Daoy (cell line): ENCODE results near the gene RPS16. TPM values are rescaled to one million over a fixed set of nuclear protein-coding genes. Genes with fewer than 3 reads are reported as not detected.

ENCODE experiments used
- DNase-seq: peaks from one replicate; pipeline ENCODE4 v3.0.0-alpha.2; 2015; ENCODE audit warnings: low read depth
- total RNA-seq: library from RNA; depleted of rRNA; stranded (reverse); fragments of >200 nt; shearing (Covaris generic); gene quantifications from 2 replicates; pipeline ENCODE4 v1.2.3, GENCODE V29; 2014

Gene RPS16
- total RNA-seq, 1 experiment from 2014 or later, result 71.8 TPM

DNA sequence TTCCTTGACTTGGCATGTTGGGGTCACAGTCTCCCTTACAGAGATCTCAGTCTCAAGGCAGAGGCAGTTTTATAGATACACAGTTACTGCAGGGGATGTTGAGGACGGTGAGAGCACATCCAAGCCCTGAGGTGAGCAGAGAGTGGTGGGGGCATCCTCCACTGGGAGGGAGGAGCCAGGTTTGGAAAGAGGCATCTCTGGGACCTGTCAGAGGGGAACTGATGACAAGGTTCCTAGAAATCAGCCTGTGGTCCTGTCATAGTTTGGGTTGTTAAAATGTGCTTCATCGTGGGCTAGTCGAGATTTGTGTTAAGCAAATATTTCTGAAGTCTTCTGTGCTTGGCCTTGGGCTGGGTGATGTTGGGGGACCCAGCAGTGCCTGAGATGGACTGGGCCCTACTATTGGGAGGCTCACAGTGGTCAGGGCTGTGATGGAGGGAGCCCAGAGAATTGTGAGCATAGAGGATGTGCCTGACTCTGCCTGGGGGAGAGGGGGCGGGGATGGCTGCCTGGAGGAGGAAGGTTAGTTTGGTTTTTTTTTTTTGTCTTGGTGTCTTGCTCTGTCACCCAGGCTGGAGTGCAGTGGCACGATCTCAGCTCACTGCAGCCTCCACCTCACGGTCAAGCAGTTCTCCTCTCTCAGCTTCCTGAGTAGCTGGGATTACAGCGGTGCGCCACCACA lies 13.5 kb upstream of the RPS16 start:
- no peak for DNase-seq

DNA sequence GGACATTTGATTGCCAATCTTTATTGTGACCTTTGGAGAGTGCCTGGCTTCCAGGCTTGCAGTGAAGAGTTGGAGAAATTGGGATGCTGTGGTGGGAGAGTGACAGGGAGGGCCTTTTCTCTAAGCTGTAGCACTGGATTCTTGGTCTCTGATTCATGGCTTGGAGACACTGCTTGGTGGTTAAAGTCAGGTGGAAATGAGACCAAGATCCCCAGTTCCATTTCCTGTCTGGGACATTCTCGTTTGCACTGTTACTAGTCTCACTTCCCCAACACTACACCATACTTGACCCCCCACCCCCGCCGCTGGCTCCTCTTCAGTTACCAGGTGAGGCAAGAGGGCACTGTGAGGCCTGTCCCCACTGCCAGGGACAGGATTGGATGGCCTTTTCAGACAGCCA lies 12.5 kb upstream of the RPS16 start:
- DNase-seq, result peak; percentile 58

DNA sequence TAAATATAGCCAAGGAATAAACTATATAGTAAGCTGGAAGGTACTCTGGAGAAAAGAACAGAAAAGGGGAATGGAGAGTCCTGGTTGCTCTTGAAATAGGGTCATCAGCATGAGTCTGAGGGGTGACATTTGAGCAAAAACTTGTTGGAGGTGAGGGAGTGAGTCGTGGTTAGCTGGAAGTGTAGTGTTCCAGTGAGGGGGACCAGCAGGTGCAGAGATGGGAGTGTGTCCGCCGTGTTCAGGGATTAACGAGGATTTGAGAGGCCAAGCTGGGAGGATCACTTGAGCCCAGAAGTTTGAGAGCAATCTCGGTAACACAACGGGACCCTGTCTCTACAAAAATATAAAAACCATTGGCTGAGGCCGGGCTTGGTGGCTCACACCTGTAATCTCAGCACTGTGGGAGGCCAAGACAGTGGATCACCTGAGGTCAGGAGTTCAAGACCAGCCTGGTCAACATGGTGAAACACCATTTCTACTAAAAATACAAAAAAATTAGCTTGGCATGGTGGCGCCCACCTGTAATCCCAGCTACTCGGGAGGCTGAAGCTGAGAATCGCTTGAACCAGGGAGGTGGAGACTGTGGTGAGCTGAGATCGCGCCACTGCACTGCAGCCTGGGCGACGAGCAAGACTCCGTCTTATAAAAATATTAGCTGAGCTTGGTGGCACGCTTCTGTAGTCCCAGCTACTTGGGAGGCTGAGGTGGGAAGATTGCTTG lies 10.8 kb upstream of the RPS16 start:
- no peak for DNase-seq

DNA sequence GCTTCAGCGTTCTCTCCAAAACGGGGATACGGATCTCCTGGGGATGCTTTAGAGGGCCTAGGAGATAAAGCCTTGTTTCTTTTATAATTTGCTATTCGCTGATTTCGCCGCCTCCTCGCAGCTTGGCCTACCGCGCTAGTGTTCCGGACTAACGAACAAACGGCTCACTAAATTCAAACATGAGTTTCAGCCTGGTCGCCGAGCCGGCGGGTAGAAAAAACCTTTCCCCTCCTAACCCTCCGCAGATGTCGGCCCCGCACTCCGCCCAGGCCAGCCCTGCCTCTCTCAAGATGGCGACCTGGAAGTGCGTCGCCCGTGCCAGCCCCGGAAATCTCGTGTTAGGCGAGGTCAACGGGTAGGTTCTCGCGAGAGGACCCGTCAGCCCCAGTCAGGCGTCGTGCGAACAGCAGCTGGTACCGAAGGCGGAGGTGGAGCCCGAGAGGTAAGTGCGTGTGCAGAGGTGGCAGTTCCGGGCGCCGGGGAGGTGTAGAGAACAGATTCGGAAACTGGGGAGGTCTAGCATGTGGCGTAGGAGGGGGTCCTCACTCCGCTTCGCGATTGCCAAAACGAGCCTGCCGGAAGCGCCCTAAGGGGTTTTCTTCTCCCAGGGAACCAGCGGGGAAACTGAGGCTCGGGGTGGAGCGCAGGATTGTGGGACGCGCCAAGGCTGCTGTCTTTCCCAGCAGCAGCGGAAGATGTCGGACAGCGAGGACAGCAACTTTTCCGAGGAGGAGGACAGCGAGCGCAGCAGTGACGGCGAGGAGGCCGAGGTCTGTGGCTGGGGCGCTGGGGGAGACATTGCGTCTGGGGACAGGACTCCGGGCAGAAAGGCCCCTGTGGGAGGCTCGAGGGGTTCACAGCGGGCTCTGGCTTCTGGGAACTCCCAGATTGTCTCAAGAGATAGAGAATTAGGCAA lies 9.7 kb upstream of the RPS16 start, which contains the start of gene SUPT5H:
SUPT5H (plus strand) TSS at position 387 of the 916 bp plus-strand sequence; CDS start at position 696, 309 bp downstream.
- DNase-seq, result peak; percentile 99

DNA sequence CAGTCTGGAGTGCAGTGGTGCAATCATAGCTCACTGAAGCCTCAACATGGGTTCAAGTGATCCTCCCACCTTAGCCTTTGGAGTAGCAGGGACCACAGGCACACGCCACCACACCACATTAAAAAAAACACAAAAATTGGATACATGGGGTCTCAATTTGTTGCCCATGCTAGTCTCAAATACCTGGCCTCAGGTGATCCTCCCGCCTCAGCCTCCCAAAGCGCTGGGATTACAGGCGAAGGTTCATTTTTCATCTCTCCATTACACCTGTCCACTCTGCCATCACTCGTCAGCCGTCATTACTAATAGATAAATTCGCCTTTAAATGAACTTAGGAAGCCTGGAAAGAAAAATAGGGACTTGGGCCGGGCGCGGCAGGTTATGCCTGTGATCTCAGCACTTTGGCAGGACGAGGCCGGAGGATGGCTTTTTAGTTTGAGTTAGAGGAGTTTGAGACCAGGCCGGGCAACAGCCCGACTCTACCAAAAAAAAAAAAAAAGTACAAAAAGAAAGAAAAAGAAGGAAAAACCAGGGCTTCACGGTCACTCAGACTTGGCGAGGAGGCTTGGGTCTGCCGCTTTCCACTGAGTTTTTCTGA lies 8.9 kb upstream of the RPS16 start:
- DNase-seq, result peak; percentile 19

DNA sequence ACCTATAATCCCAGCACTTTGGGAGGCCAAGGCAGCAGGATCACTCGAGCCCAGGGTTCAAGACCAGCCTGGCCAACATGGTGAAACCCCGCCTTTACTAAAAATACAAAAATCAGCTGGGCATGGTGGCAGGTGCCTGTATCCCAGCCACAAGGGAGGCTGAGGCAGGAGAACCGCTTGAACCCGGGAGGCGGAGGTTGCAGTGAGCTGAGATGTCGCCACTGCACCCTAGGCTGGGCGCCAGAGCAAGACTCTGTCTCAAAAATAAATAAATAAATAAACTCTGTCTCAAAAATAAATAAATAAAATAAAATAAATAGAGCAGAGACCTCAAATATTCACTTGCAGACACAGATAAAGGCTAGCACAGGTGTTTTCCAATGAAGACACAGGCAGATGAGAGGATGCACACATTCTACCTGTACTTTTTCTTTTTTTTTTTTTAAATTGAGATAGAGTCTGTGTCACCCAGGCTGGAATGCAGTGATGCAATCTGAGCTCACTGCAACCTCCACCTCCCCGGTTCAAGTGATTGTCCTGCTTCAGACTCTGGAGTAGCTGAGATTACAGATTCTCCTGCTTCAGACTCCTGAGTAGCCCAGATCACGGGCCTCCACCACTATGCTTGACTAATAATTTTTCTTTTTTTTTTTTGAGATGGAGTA lies 2.7 kb upstream of the RPS16 start:
- peak; percentile 69 for DNase-seq

DNA sequence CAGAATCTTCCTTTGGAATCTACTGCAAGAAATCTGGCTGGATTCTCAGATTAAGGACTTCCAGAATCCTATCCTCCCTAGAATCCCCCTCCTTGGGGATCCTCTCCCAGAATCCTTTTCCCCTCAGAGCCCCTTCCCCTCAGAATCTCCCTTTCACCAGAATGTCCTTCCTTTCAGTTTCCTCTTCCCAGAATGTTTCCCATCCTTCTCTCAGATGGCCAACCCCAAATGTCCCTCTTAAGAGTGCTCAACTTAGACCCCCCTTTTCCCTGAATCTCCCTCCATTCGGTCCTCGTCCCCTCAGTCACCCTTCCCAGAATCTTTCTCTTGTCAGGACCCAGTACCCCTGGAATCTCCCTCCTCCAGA lies 584 bp upstream of the RPS16 start:
- DNase-seq, result no peak

DNA sequence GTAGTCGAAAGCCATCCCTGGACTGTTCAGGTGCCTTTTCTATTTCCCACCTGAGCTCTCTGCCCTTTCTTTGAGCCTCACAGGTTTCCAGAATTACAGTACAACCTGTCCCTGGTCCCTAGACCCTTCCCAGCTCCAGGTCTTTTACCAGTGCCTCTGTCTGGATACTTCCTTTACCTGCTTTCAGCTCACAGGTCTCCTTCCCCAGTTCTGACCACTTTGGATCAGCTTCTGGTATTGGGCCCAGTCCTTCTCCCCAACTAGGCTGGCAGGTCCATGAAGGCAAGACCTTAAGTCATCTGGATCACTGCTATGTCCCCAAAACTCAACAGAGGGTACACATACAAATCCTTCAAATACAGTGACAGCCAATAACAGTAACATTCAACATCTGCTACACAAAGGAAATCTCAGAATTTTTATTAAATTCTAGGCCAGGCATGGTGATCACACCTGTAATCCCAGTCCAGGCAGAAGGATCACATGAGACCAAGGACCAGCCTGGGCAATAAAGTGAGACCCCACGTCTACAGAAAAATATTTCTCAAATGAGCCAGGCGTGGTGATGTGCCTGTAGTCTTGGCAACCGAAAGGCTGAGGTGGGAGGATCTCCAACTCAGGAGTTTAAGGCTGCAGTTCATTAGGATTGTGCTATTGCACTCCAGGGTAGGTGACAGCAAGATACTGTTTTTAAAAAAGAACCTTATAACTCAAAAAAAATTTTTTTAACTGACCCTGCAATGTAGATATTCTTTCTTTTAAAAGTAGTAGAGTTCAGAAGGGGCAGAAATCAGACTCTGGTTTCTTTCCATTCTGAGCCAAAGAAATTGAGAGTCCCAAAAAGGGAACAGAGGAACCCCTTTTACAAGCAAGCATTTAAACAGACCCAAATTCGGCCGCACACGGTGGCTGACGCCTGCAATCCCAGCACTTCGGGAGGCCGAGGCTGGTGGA lies 1.3 kb downstream of the RPS16 start:
- DNase-seq, result no peak

DNA sequence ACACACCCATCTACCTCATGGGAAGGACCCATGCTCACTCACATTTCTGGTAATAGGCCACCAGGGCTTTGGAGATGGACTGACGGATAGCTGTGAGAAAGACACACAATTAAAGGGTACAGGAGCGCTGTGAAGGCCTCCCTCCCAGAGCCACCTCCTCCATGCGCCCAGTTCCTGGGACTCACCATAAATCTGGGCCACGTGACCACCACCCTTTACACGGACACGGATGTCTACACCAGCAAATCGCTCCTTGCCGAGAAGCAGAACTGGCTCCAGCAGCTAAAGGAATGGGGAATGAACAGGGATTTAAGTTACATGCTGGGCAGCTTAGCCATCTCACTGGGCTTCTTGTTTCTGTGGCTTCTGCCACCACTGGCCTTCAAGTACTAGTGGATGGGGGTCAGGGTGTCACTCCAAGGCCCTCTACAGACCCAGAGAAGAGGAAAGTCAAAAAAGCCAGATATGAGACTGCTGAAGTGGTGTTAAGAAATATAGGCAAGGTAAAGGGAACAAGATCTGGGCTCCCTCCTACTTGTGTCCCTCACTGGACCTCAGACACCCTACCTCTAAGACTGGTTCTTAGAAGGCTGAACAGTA lies 2.2 kb downstream of the RPS16 start:
- DNase-seq, result no peak

DNA sequence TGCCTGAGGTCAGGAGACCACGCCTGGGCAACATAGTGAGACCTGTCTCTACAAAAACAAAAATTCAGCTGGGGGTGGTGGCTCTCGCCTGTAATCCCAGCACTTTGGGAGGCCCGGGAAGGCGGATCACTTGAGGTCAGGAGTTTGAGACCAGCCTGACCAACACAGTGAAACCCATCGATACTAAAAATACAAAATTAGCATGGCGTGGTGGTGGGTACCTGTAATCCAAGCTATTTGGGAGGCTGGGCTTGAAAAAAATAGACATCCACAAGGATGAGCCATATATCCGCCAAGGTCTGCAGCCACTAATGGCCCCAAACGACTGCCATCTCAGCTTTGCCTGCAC lies 3.1 kb downstream of the RPS16 start:
- DNase-seq, result no peak

DNA sequence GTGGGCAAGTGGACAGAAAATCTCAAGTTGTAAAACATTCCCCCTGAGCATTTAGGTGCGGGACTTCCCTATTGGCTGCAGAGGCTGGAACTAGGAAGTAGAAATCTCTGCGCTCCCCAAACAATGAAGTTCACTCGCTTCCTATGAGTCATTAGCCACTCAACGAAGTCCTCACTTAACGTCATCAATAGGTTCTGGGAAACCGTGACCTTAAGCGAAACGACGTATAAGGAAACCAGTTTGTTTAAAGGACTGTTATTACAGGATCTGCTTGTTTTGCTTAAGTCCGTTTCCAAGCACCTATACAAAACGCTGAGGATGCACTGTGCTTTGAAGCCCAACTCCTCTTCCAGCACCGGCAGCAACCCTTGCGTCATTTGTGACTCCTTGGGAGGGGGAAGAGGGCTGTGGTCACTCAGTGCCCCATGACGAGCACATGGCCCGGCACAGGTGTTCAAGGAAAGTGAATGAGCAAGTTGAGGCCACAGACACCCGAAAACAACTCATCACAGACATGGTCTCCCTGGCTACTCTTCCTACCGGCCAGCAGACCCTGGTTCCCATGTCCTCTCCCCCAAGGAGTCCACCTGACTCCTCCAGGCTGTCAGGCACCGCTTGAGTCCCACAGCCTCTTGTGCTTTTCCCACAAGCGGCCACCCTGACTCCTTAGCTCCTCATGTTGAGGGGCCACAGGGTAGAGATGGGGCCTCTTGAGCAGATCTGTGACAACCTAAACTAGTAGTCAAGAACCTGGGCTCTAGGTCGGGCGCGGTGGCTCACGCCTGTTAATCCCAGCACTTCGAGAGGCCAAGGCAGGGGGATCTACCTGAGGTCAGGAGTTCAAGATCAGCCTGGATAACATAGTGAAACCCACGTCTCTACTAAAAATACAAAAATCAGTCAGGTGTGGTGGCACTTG lies 4.8 kb downstream of the RPS16 start:
- DNase-seq, result peak; percentile 85

DNA sequence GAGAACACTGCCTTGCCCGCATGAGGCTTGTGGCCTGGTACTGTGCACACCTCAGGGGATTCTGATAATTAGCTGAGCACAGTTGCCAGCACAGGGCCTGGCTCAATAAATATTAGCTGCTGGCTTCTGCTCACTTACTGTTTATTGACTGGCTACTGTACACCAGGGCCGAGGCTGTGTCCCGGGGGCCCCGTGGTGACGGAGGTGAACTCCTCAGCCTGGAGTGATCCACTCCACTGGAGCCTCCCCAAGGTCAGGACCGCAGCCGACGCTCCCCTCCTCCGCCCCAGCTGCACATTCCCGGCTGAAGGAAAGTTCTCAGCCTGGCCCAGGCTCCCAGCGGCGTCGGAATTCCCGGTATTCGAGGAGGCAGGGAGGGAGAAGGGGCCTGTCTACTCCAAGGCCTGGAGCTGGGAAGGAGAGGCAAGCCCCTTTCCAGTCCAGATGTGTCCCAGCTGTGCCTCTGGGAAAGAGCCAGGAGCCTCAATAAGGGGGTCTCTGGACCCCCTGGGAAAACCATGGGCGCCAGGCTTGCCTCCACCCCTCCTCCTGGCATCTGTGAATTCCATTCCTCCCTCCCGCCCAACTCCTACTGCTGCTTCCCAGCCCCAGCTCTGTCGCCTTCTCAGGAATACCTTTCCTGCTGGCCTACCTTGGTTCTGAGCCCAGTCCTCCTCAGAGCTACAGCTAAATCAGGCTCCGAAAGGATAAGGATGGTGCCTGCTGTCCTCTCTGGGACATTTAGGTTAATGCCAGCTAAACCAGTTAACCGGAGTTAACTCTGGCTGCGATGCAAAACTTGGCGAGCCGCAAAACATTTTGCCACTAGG lies 7.3 kb downstream of the RPS16 start:
- DNase-seq, result peak; percentile 59

DNA sequence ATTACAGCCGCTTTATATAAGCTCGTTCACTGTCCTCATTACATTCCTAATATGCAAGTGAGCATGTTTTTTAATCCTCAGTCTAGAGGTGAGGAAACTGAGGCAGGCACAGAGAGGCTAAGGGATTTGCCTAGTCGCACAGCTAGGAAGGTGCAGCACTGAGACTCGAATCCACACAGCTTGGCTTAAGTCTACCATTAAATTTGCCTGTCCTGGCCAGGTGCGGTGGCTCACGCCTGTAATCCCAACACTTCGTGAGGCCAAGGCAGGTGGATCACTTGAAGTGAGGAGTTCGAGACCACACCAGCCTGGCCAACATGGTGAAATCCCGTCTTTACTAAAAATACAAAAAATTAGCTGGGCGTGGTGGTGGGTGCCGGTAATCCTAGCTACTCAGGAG lies 8.0 kb downstream of the RPS16 start:
- DNase-seq, result no peak

DNA sequence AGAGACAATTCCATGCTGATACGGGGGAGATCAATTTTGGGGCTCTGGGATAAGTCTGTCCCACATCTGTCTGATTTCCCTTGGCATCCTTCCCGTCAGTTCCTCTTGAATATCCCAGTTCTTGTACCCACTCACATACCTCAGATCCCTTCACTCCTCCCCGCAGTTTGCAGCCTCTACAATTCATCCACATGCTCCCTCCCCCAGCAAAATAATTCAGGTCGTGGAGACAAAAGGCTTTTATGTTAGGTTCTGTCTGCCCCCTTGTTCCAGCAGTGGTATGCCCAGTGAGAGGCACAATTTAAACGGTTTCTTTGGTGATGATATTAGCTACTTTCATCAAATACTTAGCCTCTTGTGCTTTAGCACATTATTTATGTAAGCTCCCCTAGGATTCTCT lies 9.6 kb downstream of the RPS16 start:
- no peak for DNase-seq

DNA sequence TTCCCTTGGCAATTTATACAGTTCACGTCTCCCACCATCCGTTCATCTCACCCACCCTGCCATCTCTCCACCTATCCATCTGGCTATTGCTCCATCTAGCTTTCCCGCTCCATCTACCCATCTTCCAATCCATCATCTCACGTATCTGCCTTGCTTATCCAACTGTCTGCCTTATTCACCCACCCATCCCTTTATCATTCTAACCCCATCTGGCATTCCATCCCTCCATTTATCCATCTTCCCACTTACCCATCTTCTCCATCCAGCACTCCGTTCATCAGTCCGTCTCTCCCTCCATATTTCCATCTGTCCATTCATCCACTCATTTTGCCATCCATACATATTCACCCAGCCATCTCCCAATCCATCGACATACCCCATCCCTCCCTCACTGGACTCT lies 10.0 kb downstream of the RPS16 start:
- DNase-seq, result no peak

DNA sequence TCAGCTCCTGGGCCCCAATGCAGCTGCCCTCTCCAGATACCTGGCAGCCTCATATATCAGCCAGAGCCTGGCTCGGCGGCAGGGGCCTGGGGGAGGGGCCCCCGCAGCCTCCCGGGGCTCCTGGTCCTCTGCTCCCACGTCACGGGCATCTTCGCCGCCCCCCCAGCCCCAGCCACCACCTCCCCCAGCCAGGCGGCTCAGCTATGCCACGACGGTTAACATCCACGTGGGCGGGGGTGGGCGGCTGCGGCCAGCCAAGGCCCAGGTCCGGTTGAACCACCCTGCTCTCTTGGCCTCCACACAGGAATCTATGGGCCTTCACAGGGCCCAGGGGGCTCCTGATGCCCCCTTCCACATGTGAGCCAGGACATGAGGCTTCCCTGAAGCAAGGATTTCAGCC lies 10.8 kb downstream of the RPS16 start:
- DNase-seq, result no peak

DNA sequence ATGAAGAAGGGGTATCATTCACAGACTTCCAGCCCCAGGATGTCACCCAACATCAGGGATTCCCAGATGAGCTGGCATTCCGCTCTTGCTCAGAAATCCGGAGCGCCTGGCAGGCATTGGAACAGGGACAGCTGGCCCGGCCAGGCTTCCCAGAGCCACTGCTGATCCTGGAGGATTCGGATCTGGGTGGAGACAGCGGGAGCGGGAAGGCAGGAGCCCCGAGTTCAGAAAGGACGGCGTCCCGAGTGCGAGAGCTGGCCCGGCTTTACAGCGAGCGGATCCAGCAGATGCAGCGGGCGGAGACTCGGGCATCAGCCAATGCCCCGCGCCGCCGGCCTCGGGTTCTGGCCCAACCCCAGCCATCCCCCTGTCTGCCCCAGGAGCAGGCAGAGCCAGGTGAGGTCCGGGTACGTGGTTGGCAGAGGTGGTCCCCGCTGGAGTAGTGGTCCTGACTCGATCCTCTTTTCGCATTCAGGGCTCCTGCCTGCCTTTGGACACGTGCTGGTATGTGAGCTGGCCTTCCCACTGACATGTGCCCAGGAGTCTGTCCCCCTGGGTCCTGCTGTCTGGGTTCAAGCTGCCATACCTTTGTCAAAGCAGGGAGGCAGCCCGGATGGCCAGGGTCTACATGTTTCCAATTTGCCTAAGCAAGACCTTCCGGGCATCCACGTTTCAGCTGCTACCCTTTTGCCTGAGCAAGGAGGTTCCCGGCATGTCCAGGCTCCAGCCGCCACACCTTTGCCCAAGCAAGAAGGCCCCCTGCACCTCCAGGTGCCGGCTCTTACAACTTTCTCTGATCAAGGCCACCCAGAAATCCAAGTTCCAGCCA lies 12.3 kb downstream of the RPS16 start:
- DNase-seq, result no peak
